Tibial nerve (tissue), 4 donors: Measurements from ENCODE around the gene TOX2. TPM values are rescaled to one million over a fixed set of nuclear protein-coding genes. Genes with fewer than 3 reads are reported as not detected.

Source experiments
- DNase-seq, 2 donors: peaks; one replicate each; pipeline ENCODE4 v3.0.0-alpha.2; 2019; ENCODE audit warnings: low spot score in 2 of 2
- H3K27ac ChIP-seq, 4 donors: fragments of 200-600 bp; sonication (generic) in 3 of 4; one replicate each; pipeline ENCODE4 v1.5.1; 2017 to 2019; ENCODE audit warnings: mild to moderate bottlenecking in 1 of 4
- H3K27me3 ChIP-seq, 2 donors: fragments of 200-600 bp; sonication (generic) in 1 of 2; one replicate each; pipeline versions ENCODE4 v1.5.1 to v1.6.0; 2017 to 2019
- H3K36me3 ChIP-seq, 3 donors: fragments of 200-600 bp; sonication (generic); one replicate each; pipeline ENCODE4 v1.5.1; 2018 to 2019
- H3K4me1 ChIP-seq, 4 donors: fragments of 200-600 bp; sonication (generic) in 3 of 4; one replicate each; pipeline ENCODE4 v1.5.1; 2017 to 2019
- H3K4me3 ChIP-seq, 4 donors: fragments of 200-600 bp; sonication (generic) in 3 of 4; one replicate each; pipeline ENCODE4 v1.5.1; 2017 to 2019; ENCODE audit warnings: mild to moderate bottlenecking in 1 of 4, moderate library complexity in 1 of 4
- H3K9me3 ChIP-seq, 4 donors: fragments of 200-600 bp; sonication (generic) in 3 of 4; one replicate each; pipeline ENCODE4 v1.5.1; 2017 to 2019
- EP300 ChIP-seq, 2 donors: sonication (generic); formaldehyde crosslinking; IDR thresholded peaks; one replicate each; pipeline ENCODE4 v1.6.1; 2017; ENCODE audit warnings: antibody characterized with exemption in 2 of 2, mild to moderate bottlenecking in 1 of 2
- POLR2A ChIP-seq, 2 donors: fragments of 450-650 bp; IDR thresholded peaks; one replicate each; pipeline ENCODE4 v1.6.1; 2017; ENCODE audit warnings: antibody characterized with exemption in 2 of 2, mild to moderate bottlenecking in 2 of 2, moderate library complexity in 2 of 2
- WGBS, 2 donors: methylation state at CpG; one replicate each; pipeline ENCODE4 v1.1.5; 2018; 5-methylcytosine and 5-hydroxymethylcytosine counted together
- total RNA-seq, 4 donors: library from RNA; depleted of rRNA; stranded (reverse); fragments of >200 nt; gene quantifications; one replicate each; pipeline ENCODE4 v1.1.0, GENCODE V29; 2016
- TF ChIP-seq, protein P1 (sequence below), 5 experiments: fragments of 200-600 bp in 3 of 5; fragments of 450-650 bp in 2 of 5; sonication (generic) in 3 of 5; IDR thresholded peaks; one replicate each; pipeline ENCODE4 v1.5.1; 2016 to 2019; ENCODE audit warnings: antibody characterized with exemption in 5 of 5, mild to moderate bottlenecking in 3 of 5, moderate library complexity in 2 of 5

The TOX2 gene
- total RNA-seq, 4 donors from 2014 or later = 1.3 to 3.3 (median 1.9) TPM

DNA sequence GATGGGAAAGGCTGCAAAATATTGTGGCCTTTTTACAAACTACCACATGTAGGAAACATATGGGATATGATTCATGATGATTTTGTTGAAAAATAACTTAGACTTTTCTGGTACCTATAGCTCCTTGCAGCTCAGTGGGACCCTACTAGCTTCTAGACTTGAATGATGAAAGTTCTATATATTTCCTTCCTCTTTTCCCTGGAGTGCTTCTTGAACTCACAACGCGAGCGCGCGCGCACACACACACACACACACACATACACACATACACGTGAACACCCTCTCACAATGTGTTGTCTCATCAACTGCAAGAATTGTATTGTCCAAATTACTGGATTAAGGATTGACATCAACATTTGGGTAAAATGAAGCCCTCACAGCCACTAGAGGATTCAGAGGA, 61.9 kb downstream of the TOX2 start:
- Histone ChIP-seq H3K36me3 (no peaks in the 10 kb centered on the region), H3K4me3 (no peak overlapping the region), H3K27me3 (no peaks in the 10 kb centered on the region), H3K27ac (no peak overlapping the region), H3K4me1 (no peaks in the 10 kb centered on the region), H3K9me3 (no peaks in the 10 kb centered on the region)
- DNase-seq = no peak
- whole genome bisulfite sequencing, 2 donors = 83 to 92% methylated on average over 7 of the region's 7 CpGs
- no peak for TF ChIP-seq POLR2A (IDR thresholded peaks at IDR 0.05)
- TF ChIP-seq, protein P1, sequence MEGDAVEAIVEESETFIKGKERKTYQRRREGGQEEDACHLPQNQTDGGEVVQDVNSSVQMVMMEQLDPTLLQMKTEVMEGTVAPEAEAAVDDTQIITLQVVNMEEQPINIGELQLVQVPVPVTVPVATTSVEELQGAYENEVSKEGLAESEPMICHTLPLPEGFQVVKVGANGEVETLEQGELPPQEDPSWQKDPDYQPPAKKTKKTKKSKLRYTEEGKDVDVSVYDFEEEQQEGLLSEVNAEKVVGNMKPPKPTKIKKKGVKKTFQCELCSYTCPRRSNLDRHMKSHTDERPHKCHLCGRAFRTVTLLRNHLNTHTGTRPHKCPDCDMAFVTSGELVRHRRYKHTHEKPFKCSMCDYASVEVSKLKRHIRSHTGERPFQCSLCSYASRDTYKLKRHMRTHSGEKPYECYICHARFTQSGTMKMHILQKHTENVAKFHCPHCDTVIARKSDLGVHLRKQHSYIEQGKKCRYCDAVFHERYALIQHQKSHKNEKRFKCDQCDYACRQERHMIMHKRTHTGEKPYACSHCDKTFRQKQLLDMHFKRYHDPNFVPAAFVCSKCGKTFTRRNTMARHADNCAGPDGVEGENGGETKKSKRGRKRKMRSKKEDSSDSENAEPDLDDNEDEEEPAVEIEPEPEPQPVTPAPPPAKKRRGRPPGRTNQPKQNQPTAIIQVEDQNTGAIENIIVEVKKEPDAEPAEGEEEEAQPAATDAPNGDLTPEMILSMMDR (IDR thresholded peaks at IDR 0.05) = no peak
- TF ChIP-seq EP300 (IDR thresholded peaks at IDR 0.05) = no peak

DNA sequence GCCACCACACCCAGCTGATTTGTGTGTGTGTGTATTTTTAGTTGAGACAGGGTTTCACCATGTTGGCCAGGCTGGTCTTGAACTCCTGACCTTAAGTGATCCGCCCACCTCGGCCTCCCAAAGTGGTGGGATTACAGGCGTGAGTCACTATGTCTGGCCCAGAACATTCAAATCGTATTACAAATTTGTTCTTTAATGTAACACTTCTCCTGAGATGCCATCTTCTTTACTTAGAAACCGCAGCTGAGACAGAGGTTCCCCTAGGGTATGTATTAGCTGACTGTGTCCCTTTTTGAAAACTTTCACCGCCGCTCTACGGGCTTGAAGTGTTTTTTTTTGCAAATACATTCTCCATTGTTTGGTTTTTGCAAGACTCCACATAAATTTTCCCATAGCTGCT, 62.6 kb downstream of the TOX2 start:
- no peaks in the 10 kb centered on the region for H3K9me3 ChIP-seq
- DNase-seq = no peak
- TF ChIP-seq EP300 (IDR thresholded peaks at IDR 0.05) (no peak), POLR2A (IDR thresholded peaks at IDR 0.05) (no peak)
- TF ChIP-seq, protein P1 (IDR thresholded peaks at IDR 0.05) = no peak
- H3K36me3 ChIP-seq = no peaks in the 10 kb centered on the region
- H3K4me1 ChIP-seq = no peaks in the 10 kb centered on the region
- H3K4me3 ChIP-seq = no peak overlapping the region
- 56 to 62% methylated on average over 8 of the region's 8 CpGs for WGBS, 2 donors
- H3K27me3 ChIP-seq = no peaks in the 10 kb centered on the region
- no peak overlapping the region for H3K27ac ChIP-seq

DNA sequence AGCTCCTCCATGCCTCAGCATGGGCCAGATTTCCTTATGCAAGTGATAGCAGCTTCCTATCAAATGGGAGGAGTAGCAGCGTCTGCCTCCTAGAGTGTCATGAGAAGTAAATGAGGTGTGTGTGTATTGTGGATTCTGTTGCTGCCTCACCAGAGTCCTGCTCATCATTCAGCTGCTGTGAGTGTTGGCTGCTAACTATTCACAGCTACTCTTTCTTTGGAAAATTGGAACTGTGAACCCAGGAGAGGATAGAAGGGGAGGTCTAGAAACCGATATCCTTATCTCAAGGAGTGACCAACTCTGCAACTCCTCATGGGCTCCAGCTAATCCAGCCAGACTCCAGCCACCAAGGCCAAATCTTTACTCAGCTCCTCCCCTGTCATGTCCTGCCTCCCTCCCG, 63.3 kb downstream of the TOX2 start:
- no peak for DNase-seq
- WGBS, 2 donors = 53 to 58% methylated on average over 3 of the region's 3 CpGs
- TF ChIP-seq, protein P1 (IDR thresholded peaks at IDR 0.05) = no peak
- TF ChIP-seq EP300 (IDR thresholded peaks at IDR 0.05) (no peak), POLR2A (IDR thresholded peaks at IDR 0.05) (no peak)
- no peaks in the 10 kb centered on the region for H3K27me3 ChIP-seq
- no peak overlapping the region for H3K27ac ChIP-seq
- no peaks in the 10 kb centered on the region for H3K4me1 ChIP-seq
- H3K4me3 ChIP-seq = no peak overlapping the region
- no peaks in the 10 kb centered on the region for H3K9me3 ChIP-seq
- no peaks in the 10 kb centered on the region for H3K36me3 ChIP-seq

DNA sequence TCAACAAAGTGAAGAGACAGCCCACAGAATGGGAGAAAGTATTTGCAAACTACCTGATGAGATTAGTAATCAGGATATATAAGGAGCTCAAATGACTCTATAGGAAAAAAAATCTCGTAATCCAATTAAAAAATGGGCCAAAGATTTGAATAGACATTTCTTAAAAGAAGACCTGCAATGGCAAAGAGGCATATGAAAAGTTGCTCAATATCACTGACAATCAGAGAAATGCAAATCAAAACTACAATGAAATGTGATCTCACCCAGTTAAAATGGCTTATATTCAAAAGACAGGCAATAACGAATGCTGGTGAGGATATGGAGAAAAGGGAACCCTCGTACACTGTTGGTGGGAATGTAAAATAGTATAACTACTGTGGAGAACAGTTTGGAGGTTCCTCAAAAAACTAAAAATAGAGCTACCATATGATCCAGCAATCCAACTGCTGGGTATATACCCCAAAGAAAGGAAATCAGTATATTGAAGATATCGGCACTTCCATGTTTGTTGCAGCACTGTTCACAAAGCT, 65.0 kb downstream of the TOX2 start:
- Histone ChIP-seq H3K27me3 (no peaks in the 10 kb centered on the region), H3K27ac (no peak overlapping the region), H3K4me1 (no peaks in the 10 kb centered on the region), H3K36me3 (no peaks in the 10 kb centered on the region), H3K4me3 (no peak overlapping the region), H3K9me3 (no peaks in the 10 kb centered on the region)
- TF ChIP-seq POLR2A (IDR thresholded peaks at IDR 0.05) = no peak
- TF ChIP-seq EP300 (IDR thresholded peaks at IDR 0.05) = no peak
- TF ChIP-seq, protein P1 (IDR thresholded peaks at IDR 0.05) = no peak
- 76 to 86% methylated on average over 4 of the region's 4 CpGs for WGBS, 2 donors
- DNase-seq = no peak

DNA sequence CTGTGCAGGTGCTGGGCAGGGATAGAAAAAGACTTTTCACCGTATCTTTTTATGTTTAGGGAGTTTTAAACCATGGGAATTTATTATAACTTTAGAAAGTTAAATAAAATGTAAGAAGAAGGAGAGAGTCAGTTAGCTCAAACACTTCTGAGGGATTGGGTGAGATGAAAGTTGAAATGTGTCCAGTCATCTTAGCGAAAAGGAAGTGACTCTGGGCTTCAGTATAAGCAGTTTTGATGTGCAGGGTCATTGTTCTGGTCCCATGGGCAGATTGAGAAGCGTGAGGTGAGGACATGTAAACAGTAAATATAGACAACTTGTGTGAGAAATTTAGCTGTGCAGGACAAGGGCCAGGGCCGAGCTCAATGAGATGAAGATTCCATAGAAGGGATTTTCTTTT, 66.9 kb downstream of the TOX2 start:
- no peak for TF ChIP-seq POLR2A (IDR thresholded peaks at IDR 0.05)
- TF ChIP-seq EP300 (IDR thresholded peaks at IDR 0.05) = no peak
- TF ChIP-seq, protein P1 (IDR thresholded peaks at IDR 0.05) = no peak
- Histone ChIP-seq H3K4me3 (no peak overlapping the region), H3K27ac (no peak overlapping the region), H3K9me3 (no peaks in the 10 kb centered on the region), H3K27me3 (no peaks in the 10 kb centered on the region), H3K4me1 (no peaks in the 10 kb centered on the region), H3K36me3 (no peaks in the 10 kb centered on the region)
- DNase-seq = no peak
- 70 to 71% methylated on average over 4 of the region's 4 CpGs for WGBS, 2 donors
